SIG-M5 treated with dmso at 0.1 percent for 504 hours (cell line): ENCODE measurements around the gene COPS9.

ENCODE experiments used
- DNase-seq: peaks from one replicate; lab custom pipeline; 2025; ENCODE audit not compliant: unreplicated experiment; lab: John Stamatoyannopoulos, UW

COPS9 gene

GRCh38 chr2:240136013-240136670, at the start of gene COPS9:
TSS of gene COPS9 (minus strand) at chr2:240136305. CDS start at chr2:240136284, 21 bp downstream.
- peak; percentile 81 for DNase-seq

GRCh38 chr2:240184656-240185055, 48.6 kb upstream of the COPS9 start:
- no peak for DNase-seq

GRCh38 chr2:240183875-240184590, 47.9 kb upstream of the COPS9 start:
- DNase-seq, result no peak

- no peak for DNase-seq
These were observed 47.1 kb upstream of the COPS9 start for GRCh38 chr2:240183006-240183874.

GRCh38 chr2:240182476-240182875, 46.4 kb upstream of the COPS9 start:
- DNase-seq, result no peak

- DNase-seq, result no peak
These were observed 45.9 kb upstream of the COPS9 start for GRCh38 chr2:240182001-240182400.

- DNase-seq, result no peak
These were observed 44.0 kb upstream of the COPS9 start for GRCh38 chr2:240179941-240180666.

GRCh38 chr2:240179186-240179815, 43.2 kb upstream of the COPS9 start:
- no peak for DNase-seq

- no peak for DNase-seq
These were observed 42.5 kb upstream of the COPS9 start for GRCh38 chr2:240178564-240178963.

- no peak for DNase-seq
These were observed 38.4 kb upstream of the COPS9 start for GRCh38 chr2:240174496-240174895.

GRCh38 chr2:240172071-240172895, 36.2 kb upstream of the COPS9 start:
- no peak for DNase-seq

- no peak for DNase-seq
These were observed 34.8 kb upstream of the COPS9 start for GRCh38 chr2:240170883-240171282.

- DNase-seq, result no peak
These were observed 34.2 kb upstream of the COPS9 start for GRCh38 chr2:240170354-240170735.

GRCh38 chr2:240169486-240170353, 33.6 kb upstream of the COPS9 start:
- DNase-seq, result no peak

- no peak for DNase-seq
These were observed 32.6 kb upstream of the COPS9 start for GRCh38 chr2:240168546-240169361.

GRCh38 chr2:240168041-240168440, 31.9 kb upstream of the COPS9 start:
- no peak for DNase-seq

GRCh38 chr2:240167588-240167880, 31.4 kb upstream of the COPS9 start:
- no peak for DNase-seq
